Stomach (tissue), 4 donors: ENCODE measurements around the gene C16orf95.

Experiments
- CTCF ChIP-seq, 7 experiments: fragments of 450-650 bp in 4 of 7; fragments of 200-600 bp in 3 of 7; sonication (generic) in 3 of 7; IDR thresholded peaks; one replicate each; pipeline ENCODE4 v1.5.1; 2016 to 2019; ENCODE audit warnings: antibody characterized with exemption in 7 of 7, control low read depth in 2 of 7, mild to moderate bottlenecking in 1 of 7
- EP300 ChIP-seq: sonication (generic); formaldehyde crosslinking; IDR thresholded peaks from one replicate; pipeline ENCODE4 v1.6.1; 2017; ENCODE audit warnings: antibody characterized with exemption
- POLR2A ChIP-seq, 4 donors: fragments of 450-650 bp; IDR thresholded peaks; one replicate each; pipeline ENCODE4 v1.6.1; 2016; ENCODE audit warnings: antibody characterized with exemption in 4 of 4, control low read depth in 2 of 4, mild to moderate bottlenecking in 1 of 4, moderate library complexity in 1 of 4
- POLR2AphosphoS5 ChIP-seq, 3 donors: sonication (generic); formaldehyde crosslinking; IDR thresholded peaks; one replicate each; pipeline ENCODE4 v1.6.1; 2016; ENCODE audit warnings: antibody characterized with exemption in 3 of 3

- TF ChIP-seq CTCF (IDR thresholded peaks at IDR 0.05) (no peak), POLR2A (IDR thresholded peaks at IDR 0.05) (no peak), EP300 (no peak), POLR2AphosphoS5 (IDR thresholded peaks at IDR 0.05) (no peak)
These were observed 1.8 kb upstream of the C16orf95 start for GRCh38 chr16:87319011-87319410.
